DND-41 (cell line): Measurements from ENCODE around the gene SLC8A3.

Source experiments
- ATAC-seq: fragments of 200-7000 bp; cut with Tn5 transposase; 3 replicates; pipeline ENCODE4 v1.9.1; 2021; ENCODE audit warnings: low read depth; ENCODE audit not compliant: insufficient read depth
- DNase-seq: peaks from one replicate; pipeline ENCODE4 v3.0.0-alpha.2; 2020
- H2AFZ ChIP-seq: 2 replicates; pipeline ENCODE4 v1.6.0; 2012; ENCODE audit warnings: low read depth, low read length
- H3K27ac ChIP-seq: 2 replicates; pipeline ENCODE4 v1.5.1; 2012; ENCODE audit warnings: low read length, inconsistent platforms
- H3K27me3 ChIP-seq: fragments of 200-600 bp; sonication (generic); 2 replicates; pipeline ENCODE4 v1.6.0; 2012; ENCODE audit warnings: low read length, mild to moderate bottlenecking, inconsistent platforms; ENCODE audit not compliant: insufficient read depth, poor library complexity
- H3K36me3 ChIP-seq: 2 replicates; pipeline ENCODE4 v1.5.1; 2012; ENCODE audit warnings: low read length, inconsistent platforms; ENCODE audit not compliant: insufficient read depth
- H3K4me1 ChIP-seq: 2 replicates; pipeline ENCODE4 v1.5.1; 2012; ENCODE audit warnings: mild to moderate bottlenecking, low read length; ENCODE audit not compliant: insufficient read depth
- H3K4me2 ChIP-seq: 2 replicates; pipeline ENCODE4 v1.6.0; 2012; ENCODE audit warnings: mild to moderate bottlenecking, moderate library complexity, low read length, inconsistent platforms; ENCODE audit not compliant: insufficient read depth
- H3K4me3 ChIP-seq, 2 experiments: fragments of 200-600 bp in 1 of 2; shearing (Covaris generic) in 1 of 2; 2 replicates each; pipeline ENCODE4 v1.5.1; 2012 to 2016; ENCODE audit warnings: inconsistent platforms in 2 of 2, low read length in 2 of 2, mild to moderate bottlenecking in 2 of 2, low read depth in 1 of 2, moderate library complexity in 1 of 2
- H3K79me2 ChIP-seq: 2 replicates; pipeline ENCODE4 v1.6.0; 2012; ENCODE audit warnings: low read length, inconsistent platforms; ENCODE audit not compliant: insufficient read depth
- H3K9ac ChIP-seq: 2 replicates; pipeline ENCODE4 v1.6.0; 2012; ENCODE audit warnings: low read depth, mild to moderate bottlenecking, inconsistent platforms, low read length, moderate library complexity
- H3K9me3 ChIP-seq: 2 replicates; pipeline ENCODE4 v1.5.1; 2012; ENCODE audit warnings: low read length, moderate library complexity, mild to moderate bottlenecking, inconsistent platforms; ENCODE audit not compliant: insufficient read depth, severe bottlenecking
- H4K20me1 ChIP-seq: 2 replicates; pipeline ENCODE4 v1.6.0; 2012; ENCODE audit warnings: low read length; ENCODE audit not compliant: insufficient read depth
- EZH2 ChIP-seq: IDR thresholded peaks from 3 replicates; pipeline ENCODE4 v1.6.1; 2012; ENCODE audit warnings: borderline replicate concordance, low read depth, mild to moderate bottlenecking, moderate library complexity, low read length, inconsistent platforms; ENCODE audit not compliant: severe bottlenecking
- TF ChIP-seq, protein P1 (sequence below): IDR thresholded peaks from 2 replicates; pipeline ENCODE4 v1.5.1; 2012; ENCODE audit warnings: borderline replicate concordance, low read length, moderate library complexity, mild to moderate bottlenecking; ENCODE audit not compliant: poor library complexity, severe bottlenecking; ENCODE audit errors: extremely low read depth

SLC8A3 gene

DNA sequence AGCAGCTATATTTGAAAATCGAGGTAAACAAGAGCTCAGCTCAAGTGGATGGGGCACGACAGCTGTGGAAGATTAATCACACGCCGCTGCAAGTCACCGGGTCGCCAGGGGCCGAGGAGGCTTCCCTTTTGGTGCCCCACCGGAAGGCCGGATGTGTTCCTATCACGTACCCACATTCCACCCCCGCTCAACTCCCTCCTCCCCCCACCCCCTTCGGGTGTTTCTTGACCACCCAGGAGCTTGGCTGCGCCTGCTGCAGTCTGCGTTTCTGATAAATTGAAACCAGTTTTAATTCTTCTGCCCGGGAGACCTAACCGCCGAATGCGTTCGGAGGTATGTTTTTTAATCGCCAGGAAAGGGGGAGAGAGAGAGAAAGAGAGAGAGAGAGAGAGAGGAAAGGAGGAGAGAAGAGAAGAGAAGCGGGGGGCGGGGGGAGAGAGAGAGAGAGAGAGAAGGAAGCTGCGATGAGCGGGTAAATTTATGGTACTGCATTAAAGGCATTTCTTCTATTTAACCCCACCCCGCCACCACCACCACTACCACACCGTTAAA is 1.8 kb downstream of the SLC8A3 start:
- no peak for TF ChIP-seq EZH2
- TF ChIP-seq, protein P1, sequence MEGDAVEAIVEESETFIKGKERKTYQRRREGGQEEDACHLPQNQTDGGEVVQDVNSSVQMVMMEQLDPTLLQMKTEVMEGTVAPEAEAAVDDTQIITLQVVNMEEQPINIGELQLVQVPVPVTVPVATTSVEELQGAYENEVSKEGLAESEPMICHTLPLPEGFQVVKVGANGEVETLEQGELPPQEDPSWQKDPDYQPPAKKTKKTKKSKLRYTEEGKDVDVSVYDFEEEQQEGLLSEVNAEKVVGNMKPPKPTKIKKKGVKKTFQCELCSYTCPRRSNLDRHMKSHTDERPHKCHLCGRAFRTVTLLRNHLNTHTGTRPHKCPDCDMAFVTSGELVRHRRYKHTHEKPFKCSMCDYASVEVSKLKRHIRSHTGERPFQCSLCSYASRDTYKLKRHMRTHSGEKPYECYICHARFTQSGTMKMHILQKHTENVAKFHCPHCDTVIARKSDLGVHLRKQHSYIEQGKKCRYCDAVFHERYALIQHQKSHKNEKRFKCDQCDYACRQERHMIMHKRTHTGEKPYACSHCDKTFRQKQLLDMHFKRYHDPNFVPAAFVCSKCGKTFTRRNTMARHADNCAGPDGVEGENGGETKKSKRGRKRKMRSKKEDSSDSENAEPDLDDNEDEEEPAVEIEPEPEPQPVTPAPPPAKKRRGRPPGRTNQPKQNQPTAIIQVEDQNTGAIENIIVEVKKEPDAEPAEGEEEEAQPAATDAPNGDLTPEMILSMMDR, result no peak
- no peaks in the 10 kb centered on the region for H3K27me3 ChIP-seq
- H3K36me3 ChIP-seq, result no peaks in the 10 kb centered on the region
- no peaks in the 10 kb centered on the region for H4K20me1 ChIP-seq
- H3K9me3 ChIP-seq, result no peaks in the 10 kb centered on the region
- no peak for DNase-seq
- no peaks in the 10 kb centered on the region for H3K79me2 ChIP-seq
- H3K4me1 ChIP-seq, result no peaks in the 10 kb centered on the region
- no peak overlapping the region for H3K27ac ChIP-seq
- H3K9ac ChIP-seq, result no peak overlapping the region
- no peak overlapping the region for H2AFZ ChIP-seq
- no peak overlapping the region for H3K4me2 ChIP-seq
- no peak for ATAC-seq
- no peak overlapping the region for H3K4me3 ChIP-seq

DNA sequence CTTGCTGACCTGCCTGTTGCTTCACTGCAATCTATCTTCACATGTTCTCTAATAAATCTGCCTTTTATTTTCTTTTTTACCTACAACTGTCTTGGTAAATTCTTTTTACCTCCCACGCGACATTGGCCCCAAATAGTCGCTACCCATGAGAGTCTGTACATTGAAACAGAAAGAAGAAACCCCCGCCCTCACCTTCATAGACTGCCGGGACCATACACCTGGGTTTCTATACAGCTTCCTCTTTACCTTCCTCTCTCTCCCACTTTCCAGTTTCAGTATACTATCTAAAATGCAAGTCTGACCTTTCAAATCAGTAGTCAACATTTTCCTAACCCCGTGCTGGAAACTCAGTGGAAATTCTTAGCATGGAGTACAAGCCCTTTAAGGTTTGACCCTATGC is 4.8 kb downstream of the SLC8A3 start:
- ATAC-seq (no peak), DNase-seq (no peak)
- no peak overlapping the region for H3K4me2 ChIP-seq
- H2AFZ ChIP-seq, result no peak overlapping the region
- no peak for TF ChIP-seq EZH2
- TF ChIP-seq, protein P1, result no peak
- no peaks in the 10 kb centered on the region for H4K20me1 ChIP-seq
- no peaks in the 10 kb centered on the region for H3K36me3 ChIP-seq
- no peaks in the 10 kb centered on the region for H3K79me2 ChIP-seq
- no peaks in the 10 kb centered on the region for H3K4me1 ChIP-seq
- H3K27me3 ChIP-seq, result no peaks in the 10 kb centered on the region
- H3K9me3 ChIP-seq, result no peaks in the 10 kb centered on the region
- no peak overlapping the region for H3K9ac ChIP-seq
- no peak overlapping the region for H3K27ac ChIP-seq
- H3K4me3 ChIP-seq, result no peak overlapping the region

GRCh38 chr14:70181276-70181675 is 7.5 kb downstream of the SLC8A3 start:
- H3K36me3 ChIP-seq, result no peaks in the 10 kb centered on the region
- H3K4me2 ChIP-seq, result no peak overlapping the region
- no peak overlapping the region for H2AFZ ChIP-seq
- H3K4me1 ChIP-seq, result no peaks in the 10 kb centered on the region
- H3K27me3 ChIP-seq, result no peaks in the 10 kb centered on the region
- TF ChIP-seq, protein P1, result no peak
- TF ChIP-seq EZH2, result no peak
- no peaks in the 10 kb centered on the region for H3K79me2 ChIP-seq
- ATAC-seq, result no peak
- no peaks in the 10 kb centered on the region for H4K20me1 ChIP-seq
- H3K4me3 ChIP-seq, result no peak overlapping the region
- no peak overlapping the region for H3K27ac ChIP-seq
- H3K9ac ChIP-seq, result no peak overlapping the region
- DNase-seq, result no peak
- no peaks in the 10 kb centered on the region for H3K9me3 ChIP-seq

DNA sequence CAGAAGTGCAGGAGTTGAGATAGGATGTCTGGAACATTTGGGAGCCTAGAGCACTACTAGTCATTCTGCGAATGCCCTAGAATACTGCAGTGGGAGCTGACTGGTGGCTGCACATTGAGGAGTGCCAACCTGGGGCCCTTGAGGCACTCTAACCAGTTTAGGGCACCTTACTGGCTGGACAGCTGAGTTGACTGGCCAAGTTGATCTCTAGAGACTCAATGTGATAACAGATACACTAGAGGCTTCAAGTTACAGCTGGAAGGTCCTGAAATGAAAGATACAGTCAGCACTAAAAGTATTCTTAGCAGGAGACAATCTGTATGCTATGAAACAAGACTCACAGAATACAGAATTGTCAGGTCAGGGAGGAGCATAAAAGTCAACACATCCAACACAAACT is 8.0 kb downstream of the SLC8A3 start:
- DNase-seq (no peak), ATAC-seq (no peak)
- Histone ChIP-seq H3K9ac (no peak overlapping the region), H3K79me2 (no peaks in the 10 kb centered on the region), H2AFZ (no peak overlapping the region), H3K4me1 (no peaks in the 10 kb centered on the region), H3K4me2 (no peak overlapping the region), H4K20me1 (no peaks in the 10 kb centered on the region), H3K4me3 (no peak overlapping the region), H3K27me3 (no peaks in the 10 kb centered on the region), H3K9me3 (no peaks in the 10 kb centered on the region), H3K36me3 (no peaks in the 10 kb centered on the region), H3K27ac (no peak overlapping the region)
- TF ChIP-seq EZH2, result no peak
- TF ChIP-seq, protein P1, result no peak
